Stromal cell of bone marrow (primary cell): ENCODE results near the gene PLXNA4.

Experiments
- DNase-seq: peaks from one replicate; pipeline ENCODE4 v3.0.0-alpha.2; 2012; ENCODE audit warnings: low read depth

The PLXNA4 gene

GRCh38 chr7:132588596-132588995, 12.3 kb upstream of the PLXNA4 start:
- no peak for DNase-seq

DNA sequence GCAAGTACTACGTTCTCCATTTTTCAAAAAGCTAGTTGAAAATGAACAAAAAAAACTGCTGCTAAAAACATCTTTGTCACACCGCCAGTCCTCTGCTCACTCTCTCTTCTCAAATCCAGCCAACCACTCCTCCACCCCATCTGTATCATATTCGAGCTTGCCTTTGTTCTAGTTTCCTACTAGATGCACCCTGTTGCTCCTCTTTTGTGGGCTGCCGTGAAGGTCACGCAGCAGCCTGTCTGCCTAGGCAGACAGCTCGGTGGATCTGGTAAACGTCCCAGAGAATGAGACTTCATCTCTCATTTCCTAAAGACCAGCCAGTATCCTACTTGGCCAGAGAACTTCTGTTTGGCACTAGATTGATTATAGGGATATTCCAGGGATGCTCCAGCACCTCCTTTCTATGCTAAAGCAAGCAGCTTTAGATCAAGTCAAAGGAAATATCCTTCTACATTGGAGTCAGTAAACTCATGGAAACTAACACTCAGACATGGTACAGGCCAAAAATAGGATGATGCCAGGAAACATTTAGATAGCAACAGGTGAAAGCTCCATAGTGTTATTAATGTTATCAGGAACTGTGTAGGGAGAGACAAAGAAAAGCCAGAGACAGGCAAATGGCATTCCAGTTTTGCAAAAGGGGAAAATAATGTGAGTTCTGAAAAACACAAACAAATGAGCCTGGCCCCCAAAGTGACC, 8.7 kb upstream of the PLXNA4 start:
- DNase-seq, result no peak

DNA sequence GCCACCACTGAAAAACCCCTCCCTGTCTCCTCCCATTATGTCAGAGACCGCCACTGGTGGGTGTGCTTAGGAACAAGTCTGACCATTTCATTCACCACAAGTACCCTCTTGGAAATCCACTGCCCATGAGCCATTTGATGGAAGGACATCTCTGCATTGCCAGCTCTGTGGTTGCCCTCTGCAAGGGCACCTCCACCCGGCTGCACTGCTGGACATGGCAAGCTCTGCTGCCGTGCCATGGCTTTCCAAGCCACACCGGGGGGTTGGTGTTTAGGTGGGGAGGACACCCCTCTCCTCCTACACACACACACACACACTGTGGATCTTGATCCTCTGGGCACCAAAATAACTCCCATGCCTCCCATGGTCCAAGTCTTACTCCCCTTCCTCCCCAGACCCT, 5.2 kb upstream of the PLXNA4 start:
- no peak for DNase-seq

DNA sequence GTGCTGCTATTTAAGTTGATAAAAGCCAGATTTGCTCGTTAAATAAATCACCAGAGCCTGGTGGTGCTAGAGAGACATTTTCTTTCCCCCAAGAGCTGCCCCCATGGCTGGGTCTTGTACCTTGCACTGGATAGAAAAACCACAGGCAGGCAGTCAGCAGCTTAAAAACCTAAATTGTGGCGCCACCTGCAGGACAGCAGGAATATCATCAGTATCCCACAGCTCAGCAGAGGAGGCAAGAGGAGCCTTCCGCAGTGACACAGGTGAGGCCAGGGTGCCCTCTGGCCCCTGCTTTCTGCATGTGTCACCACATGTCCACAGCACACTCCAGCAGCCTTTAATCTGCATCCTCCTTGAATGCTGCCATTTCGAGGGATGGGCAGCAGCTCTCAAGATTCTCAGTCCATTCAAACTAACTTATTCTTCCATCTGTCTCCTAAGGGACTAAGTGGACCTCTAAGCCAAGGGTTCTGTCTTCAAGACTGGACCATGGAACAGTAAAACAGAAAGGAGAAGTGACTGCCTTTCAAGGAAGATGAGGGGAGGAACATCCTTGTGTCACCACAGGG, 4.5 kb upstream of the PLXNA4 start:
- DNase-seq, result peak; percentile 54

DNA sequence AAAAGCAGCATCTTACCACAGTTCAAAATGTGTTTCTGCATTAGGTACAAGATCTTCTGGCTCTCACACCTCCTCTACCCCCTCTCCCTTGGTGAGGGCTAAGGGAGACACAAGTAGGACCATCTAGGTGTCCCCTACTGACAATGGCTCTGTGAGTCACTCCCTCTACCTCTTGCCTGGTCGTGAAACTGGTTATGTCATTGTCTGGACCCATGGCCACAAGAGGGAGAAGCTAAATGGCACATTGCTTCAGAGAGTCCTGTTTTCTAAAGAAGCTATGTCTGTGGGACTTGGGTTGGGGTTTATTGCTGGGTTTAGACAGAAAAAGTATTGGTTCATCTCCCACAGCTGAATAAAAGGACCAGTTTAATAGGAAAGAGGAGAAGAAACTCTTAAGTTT, 4.0 kb upstream of the PLXNA4 start:
- no peak for DNase-seq

DNA sequence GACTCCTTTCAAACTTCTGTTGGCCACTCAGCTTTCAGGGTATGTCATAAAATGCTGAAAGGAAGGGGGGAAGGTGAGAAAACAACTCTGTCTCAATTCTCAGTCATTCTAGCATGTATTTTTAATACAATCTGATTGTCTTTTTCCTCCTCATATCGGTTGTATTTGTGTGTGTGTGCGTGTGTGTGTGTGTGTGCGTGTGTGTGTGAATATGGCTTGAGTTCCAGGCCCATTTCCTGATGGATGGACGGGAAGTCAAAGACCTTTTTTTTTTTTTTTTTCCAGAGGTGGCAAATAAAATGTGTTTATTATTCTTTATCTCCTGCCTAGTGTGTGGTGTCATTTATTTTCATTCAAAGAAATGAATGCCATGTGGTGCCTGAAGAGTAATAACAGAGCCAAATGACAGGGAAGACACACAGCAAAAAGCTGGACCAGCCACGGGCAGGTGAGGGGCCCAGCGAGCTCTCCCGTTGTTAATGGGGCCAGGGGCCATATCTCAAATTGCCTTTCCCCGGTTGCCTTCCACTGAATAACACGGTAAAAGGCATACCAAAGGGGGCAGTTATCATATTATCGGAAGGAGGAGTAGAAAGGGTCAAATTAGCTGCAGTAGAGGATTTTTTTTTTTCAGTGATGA, 3.1 kb upstream of the PLXNA4 start:
- no peak for DNase-seq

DNA sequence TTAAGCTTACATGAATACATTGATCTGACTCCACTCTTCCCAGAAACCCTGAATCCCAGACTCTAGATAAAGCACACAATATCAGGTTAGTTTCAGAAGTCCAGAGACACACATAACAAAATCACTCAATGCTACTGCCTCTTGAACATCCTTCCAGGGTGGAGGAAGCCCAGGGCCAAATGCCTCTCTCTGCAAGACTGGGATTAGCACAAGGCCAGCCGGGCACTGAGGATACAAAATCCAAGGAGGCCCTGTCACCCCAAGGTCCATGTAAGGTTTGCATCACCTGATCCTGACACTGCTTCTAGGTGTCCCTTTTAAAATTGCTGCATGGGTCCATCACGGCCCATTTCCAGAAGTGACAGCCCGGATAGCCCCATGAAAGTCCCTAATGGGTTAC, 2.6 kb upstream of the PLXNA4 start:
- no peak for DNase-seq

GRCh38 chr7:132578050-132578370, 1.7 kb upstream of the PLXNA4 start:
- no peak for DNase-seq

- peak; percentile 68 for DNase-seq
Observed at GRCh38 chr7:132577206-132578049, 1.2 kb upstream of the PLXNA4 start.

- no peak for DNase-seq
Observed at GRCh38 chr7:132576721-132577085, 433 bp upstream of the PLXNA4 start.

GRCh38 chr7:132575419-132575981, 770 bp downstream of the PLXNA4 start:
- DNase-seq, result peak; percentile 59

GRCh38 chr7:132574223-132574622, 2.0 kb downstream of the PLXNA4 start:
- no peak for DNase-seq

GRCh38 chr7:132573251-132573955, 2.9 kb downstream of the PLXNA4 start:
- no peak for DNase-seq

DNA sequence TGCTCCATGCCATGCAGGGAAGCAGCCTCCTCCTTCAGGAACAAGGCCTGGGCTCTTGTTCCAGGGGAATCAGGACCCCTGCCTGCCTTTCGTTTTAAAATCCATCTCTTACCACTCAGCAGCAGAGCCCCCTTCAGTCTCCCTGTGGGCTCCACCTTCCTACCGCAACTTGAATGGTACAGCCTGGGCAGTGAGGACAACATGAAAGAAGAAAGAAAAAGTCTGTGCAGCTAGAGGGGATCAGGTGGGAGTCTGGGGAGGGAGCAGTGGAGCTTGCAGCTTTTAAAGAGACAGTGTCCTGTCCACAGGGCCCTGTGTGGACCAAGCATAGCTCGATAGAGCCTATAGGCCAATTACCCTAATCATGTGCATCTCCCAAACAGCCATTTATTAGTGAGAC, 3.7 kb downstream of the PLXNA4 start:
- no peak for DNase-seq

GRCh38 chr7:132571970-132572369, 4.3 kb downstream of the PLXNA4 start:
- DNase-seq, result no peak

- no peak for DNase-seq
Observed at GRCh38 chr7:132569884-132570614, 6.2 kb downstream of the PLXNA4 start.

DNA sequence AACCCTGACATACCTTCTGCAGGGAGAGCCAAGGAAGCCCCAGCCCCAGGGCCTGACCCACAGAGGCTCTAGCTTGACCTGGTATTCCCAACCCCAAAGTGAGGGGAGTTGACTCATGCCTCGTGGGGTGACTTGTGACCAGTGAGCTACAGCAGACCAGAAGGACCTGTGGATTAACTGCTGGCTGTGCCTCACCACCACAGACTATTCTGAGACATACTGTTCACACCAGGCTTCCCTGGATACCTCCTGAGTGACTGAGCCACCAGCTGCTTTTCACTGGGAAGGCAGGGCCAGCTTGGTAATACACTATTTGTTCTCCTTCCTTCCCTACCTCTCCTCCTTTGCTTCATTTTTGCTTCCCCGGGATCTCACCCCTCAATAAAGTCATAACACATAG, 7.3 kb downstream of the PLXNA4 start:
- DNase-seq, result no peak

DNA sequence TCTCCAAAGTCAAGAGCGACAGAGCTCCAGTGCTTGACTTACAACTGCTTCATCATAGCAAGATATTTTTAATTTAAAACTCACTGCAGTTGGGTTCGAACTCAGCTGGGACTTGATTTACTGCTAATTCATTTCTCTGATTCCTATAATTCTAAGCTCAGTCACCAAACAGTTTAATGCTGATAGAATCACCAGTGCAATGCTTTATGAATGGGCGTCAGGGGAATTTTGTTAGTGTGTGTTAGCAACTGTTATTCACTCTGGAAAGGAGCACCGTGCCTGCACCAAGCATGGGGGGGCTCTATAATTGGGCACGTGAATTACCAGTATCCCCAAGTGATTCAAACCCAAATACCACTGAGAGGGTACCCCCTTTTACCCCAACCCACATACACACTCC, 10.4 kb downstream of the PLXNA4 start:
- DNase-seq, result no peak

DNA sequence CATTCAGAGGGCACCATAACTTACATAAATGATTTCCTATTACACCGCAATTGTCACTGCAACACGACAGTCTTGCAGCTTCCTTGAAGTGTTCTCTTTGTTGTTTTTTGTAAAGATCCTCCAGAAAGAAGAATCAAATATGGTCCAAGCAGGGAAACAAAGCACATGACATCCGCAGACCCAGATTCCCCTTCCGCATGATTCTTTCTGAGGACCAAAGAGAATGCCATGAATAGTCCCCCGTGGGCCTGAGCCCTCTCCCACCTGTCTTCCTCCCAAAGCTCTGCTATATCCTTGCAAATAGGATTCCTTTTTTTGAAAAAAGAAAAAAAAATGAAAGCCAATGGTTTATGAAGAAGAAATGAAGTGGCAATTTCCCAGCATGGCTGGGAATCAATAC, 10.8 kb downstream of the PLXNA4 start:
- DNase-seq, result no peak

DNA sequence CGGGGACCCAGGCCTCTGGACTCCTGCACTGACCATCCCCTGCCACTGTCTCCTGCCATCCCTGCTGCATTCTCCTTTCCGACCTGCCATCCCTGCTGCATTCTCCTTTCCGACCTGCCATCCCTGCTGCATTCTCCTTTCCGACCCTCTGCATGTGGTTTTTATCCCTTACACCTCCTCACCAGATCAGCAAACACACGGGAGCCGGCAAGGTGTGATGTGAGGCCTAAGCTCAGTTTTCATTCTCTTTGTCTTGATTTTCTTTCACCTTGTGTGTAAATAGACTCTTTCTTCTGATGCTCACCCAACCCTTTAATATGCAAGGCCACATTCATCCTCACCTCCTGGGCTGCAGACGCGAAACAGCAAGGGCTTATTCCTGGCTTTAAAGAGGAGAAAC, 11.4 kb downstream of the PLXNA4 start:
- DNase-seq, result no peak

DNA sequence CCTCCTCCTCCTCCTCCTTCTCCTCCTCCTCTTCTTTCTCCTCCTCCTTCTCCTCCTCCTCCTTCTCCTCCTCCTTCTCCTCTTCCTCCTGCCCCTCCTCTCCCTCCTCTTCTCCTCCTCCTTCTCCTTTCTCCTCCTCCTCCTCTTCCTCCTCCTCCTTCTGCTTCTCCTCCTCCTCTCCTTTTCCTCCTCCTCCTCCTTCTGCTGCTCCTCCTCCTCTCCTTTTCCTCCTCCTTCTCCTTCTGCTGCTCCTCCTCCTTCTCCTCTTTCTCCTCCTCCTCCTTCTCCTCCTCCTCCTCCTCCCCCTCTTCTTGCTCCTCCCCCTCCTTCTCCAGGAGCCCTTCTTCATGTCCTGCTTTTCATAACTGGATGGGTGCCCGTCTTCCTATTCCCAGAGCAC, 12.2 kb downstream of the PLXNA4 start:
- DNase-seq, result no peak
